ENCODE results near the gene SMARCA2.

The SMARCA2 gene

GRCh38 chr9:1995084-1995483, 20.1 kb upstream of the SMARCA2 start:
- TF ChIP-seq, protein P1, sequence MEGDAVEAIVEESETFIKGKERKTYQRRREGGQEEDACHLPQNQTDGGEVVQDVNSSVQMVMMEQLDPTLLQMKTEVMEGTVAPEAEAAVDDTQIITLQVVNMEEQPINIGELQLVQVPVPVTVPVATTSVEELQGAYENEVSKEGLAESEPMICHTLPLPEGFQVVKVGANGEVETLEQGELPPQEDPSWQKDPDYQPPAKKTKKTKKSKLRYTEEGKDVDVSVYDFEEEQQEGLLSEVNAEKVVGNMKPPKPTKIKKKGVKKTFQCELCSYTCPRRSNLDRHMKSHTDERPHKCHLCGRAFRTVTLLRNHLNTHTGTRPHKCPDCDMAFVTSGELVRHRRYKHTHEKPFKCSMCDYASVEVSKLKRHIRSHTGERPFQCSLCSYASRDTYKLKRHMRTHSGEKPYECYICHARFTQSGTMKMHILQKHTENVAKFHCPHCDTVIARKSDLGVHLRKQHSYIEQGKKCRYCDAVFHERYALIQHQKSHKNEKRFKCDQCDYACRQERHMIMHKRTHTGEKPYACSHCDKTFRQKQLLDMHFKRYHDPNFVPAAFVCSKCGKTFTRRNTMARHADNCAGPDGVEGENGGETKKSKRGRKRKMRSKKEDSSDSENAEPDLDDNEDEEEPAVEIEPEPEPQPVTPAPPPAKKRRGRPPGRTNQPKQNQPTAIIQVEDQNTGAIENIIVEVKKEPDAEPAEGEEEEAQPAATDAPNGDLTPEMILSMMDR (IDR thresholded peaks at IDR 0.05; ENCODE audit: low read depth, low read length), result no peak
- no peak for DNase-seq (ENCODE audit: low read depth in 2 of 2)
- no peak overlapping the region for H3K4me3 ChIP-seq (replicated peaks in 1 of 2; ENCODE audit: low read depth in 2 of 2, low read length in 2 of 2)

DNA sequence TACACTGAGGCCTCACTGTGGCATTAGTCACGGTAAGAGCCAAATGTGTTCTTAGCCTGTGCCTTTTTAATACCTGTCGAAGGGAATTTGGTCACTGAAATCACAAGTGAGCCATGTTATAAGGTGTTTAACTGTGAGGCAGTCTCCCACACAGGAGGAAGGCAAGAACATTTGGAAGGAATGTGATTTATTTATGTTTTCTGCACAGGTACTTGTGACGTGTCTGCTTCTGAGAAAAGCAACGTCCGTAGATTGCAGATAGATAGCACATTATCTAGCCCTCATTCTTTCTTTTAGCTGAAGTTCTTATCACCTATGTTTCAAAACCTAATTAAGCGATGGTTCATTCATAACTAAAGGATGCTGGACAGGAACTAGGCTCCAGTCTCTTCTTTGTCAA, 19.0 kb upstream of the SMARCA2 start:
- H3K4me3 ChIP-seq (replicated peaks in 1 of 2; ENCODE audit: low read depth in 2 of 2, low read length in 2 of 2), result no peak overlapping the region
- no peak for DNase-seq (ENCODE audit: low read depth in 2 of 2)
- TF ChIP-seq, protein P1 (IDR thresholded peaks at IDR 0.05; ENCODE audit: low read depth, low read length), result no peak

DNA sequence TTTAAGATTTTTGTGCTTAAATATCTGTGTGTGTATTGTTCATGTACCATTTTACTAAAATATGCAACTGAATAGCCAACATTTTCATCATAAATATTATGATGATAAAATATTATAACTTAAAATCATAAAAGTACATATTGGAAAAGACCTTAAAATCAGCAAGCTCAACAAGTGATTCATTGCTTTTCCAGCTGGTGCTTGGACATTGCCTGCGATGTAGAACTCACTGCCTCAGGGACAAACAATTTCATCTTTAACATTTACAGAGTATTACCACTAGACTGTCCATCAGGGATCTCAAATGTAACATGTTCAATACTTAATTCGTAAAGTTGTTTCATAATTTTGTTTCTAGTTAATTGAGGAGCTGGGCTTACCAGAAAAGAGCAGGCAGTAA, 17.5 kb upstream of the SMARCA2 start:
- H3K4me3 ChIP-seq (replicated peaks in 1 of 2; ENCODE audit: low read depth in 2 of 2, low read length in 2 of 2), result no peak overlapping the region
- TF ChIP-seq, protein P1 (IDR thresholded peaks at IDR 0.05; ENCODE audit: low read depth, low read length), result no peak
- DNase-seq (ENCODE audit: low read depth in 2 of 2), result no peak

GRCh38 chr9:1998111-1998510, 17.0 kb upstream of the SMARCA2 start:
- TF ChIP-seq, protein P1 (IDR thresholded peaks at IDR 0.05; ENCODE audit: low read depth, low read length), result no peak
- no peak overlapping the region for H3K4me3 ChIP-seq (replicated peaks in 1 of 2; ENCODE audit: low read depth in 2 of 2, low read length in 2 of 2)
- no peak for DNase-seq (ENCODE audit: low read depth in 2 of 2)

GRCh38 chr9:2000314-2000713, 14.8 kb upstream of the SMARCA2 start:
- TF ChIP-seq, protein P1 (IDR thresholded peaks at IDR 0.05; ENCODE audit: low read depth, low read length), result no peak
- DNase-seq (ENCODE audit: low read depth in 2 of 2), result no peak
- no peak overlapping the region for H3K4me3 ChIP-seq (replicated peaks in 1 of 2; ENCODE audit: low read depth in 2 of 2, low read length in 2 of 2)

GRCh38 chr9:2008372-2008771, 6.8 kb upstream of the SMARCA2 start:
- no peak for DNase-seq (ENCODE audit: low read depth in 2 of 2)
- no peak overlapping the region for H3K4me3 ChIP-seq (replicated peaks in 1 of 2; ENCODE audit: low read depth in 2 of 2, low read length in 2 of 2)
- TF ChIP-seq, protein P1 (IDR thresholded peaks at IDR 0.05; ENCODE audit: low read depth, low read length), result no peak

DNA sequence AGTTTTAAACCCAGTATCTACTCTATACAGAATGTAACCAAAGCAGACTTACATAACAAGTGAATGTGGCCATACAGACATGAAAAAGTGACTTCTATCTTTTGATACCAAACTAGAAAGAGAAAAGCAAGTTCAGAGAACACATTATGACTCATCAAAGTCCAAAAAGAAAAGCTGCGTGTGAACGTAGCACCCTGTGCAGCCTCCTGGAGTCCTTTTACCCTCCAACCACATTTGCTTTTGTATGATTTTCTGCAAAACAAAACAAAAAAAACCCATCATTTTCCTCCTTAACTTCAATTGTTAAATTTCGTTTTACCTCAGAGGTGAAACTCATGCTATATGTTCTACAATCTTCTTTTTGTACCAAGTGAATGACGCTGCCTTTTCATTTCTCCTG, 2.8 kb upstream of the SMARCA2 start:
- TF ChIP-seq, protein P1 (IDR thresholded peaks at IDR 0.05; ENCODE audit: low read depth, low read length), result no peak
- no peak for DNase-seq (ENCODE audit: low read depth in 2 of 2)
- no peak overlapping the region for H3K4me3 ChIP-seq (replicated peaks in 1 of 2; ENCODE audit: low read depth in 2 of 2, low read length in 2 of 2)
